Mesenchymal stem cell (in vitro differentiated cells and primary cell): ENCODE measurements around the gene SH3RF1.

ENCODE experiments used
- DNase-seq: peaks from one replicate; pipeline ENCODE4 v3.0.0-alpha.2; 2013
- H2AFZ ChIP-seq: one replicate; pipeline ENCODE4 v1.6.1; 2013; ENCODE audit warnings: low read depth, mild to moderate bottlenecking, control low read depth, inconsistent platforms, low read length, moderate library complexity
- H2AK5ac ChIP-seq: 2 replicates; pipeline ENCODE4 v1.6.1; 2013; ENCODE audit warnings: low read length, moderate library complexity, mild to moderate bottlenecking, inconsistent platforms; ENCODE audit not compliant: severe bottlenecking
- H2BK120ac ChIP-seq: one replicate; pipeline ENCODE4 v1.6.1; 2013; ENCODE audit warnings: low read depth, mild to moderate bottlenecking, inconsistent platforms, low read length, moderate library complexity
- H2BK12ac ChIP-seq, 2 experiments: one replicate each; pipeline ENCODE4 v1.6.1; 2013; ENCODE audit warnings: inconsistent platforms in 2 of 2, low read length in 2 of 2, mild to moderate bottlenecking in 2 of 2, moderate library complexity in 2 of 2, control low read depth in 1 of 2
- H2BK15ac ChIP-seq: one replicate; pipeline ENCODE4 v1.6.1; 2013; ENCODE audit warnings: mild to moderate bottlenecking, low read depth, inconsistent platforms; ENCODE audit not compliant: poor library complexity, severe bottlenecking
- H2BK5ac ChIP-seq: 2 replicates; pipeline ENCODE4 v1.6.1; 2013; ENCODE audit warnings: low read depth, mild to moderate bottlenecking, low read length, control low read depth, inconsistent platforms; ENCODE audit not compliant: poor library complexity, severe bottlenecking
- H3K14ac ChIP-seq, 2 experiments: one replicate each; pipeline ENCODE4 v1.6.1; 2013; ENCODE audit warnings: inconsistent platforms in 2 of 2, low read length in 2 of 2, control low read depth in 1 of 2, mild to moderate bottlenecking in 1 of 2, moderate library complexity in 1 of 2
- H3K18ac ChIP-seq, 2 experiments: one replicate each; pipeline ENCODE4 v1.6.1; 2013; ENCODE audit warnings: inconsistent platforms in 2 of 2, low read length in 2 of 2, control low read depth in 1 of 2, low read depth in 1 of 2, mild to moderate bottlenecking in 1 of 2
- H3K23ac ChIP-seq, 2 experiments: one replicate each; pipeline ENCODE4 v1.6.1; 2013; ENCODE audit warnings: inconsistent platforms in 2 of 2, low read length in 2 of 2, mild to moderate bottlenecking in 2 of 2, moderate library complexity in 2 of 2, control low read depth in 1 of 2
- H3K27ac ChIP-seq: 2 replicates; pipeline ENCODE4 v1.5.1; 2013; ENCODE audit warnings: mild to moderate bottlenecking, moderate library complexity, low read length, control low read depth, inconsistent platforms; ENCODE audit not compliant: poor library complexity, severe bottlenecking
- H3K27me3 ChIP-seq, 2 experiments: 2 replicates each; pipeline versions ENCODE4 v1.6.1 to v1.7.0; 2013; ENCODE audit warnings: low read length in 2 of 2, mild to moderate bottlenecking in 2 of 2, moderate library complexity in 2 of 2, control low read depth in 1 of 2, inconsistent platforms in 1 of 2; ENCODE audit not compliant: control insufficient read depth in 1 of 2, insufficient read depth in 1 of 2
- H3K36me3 ChIP-seq, 2 experiments: 2 replicates each; pipeline versions ENCODE4 v1.6.1 to v1.7.0; 2013; ENCODE audit warnings: low read length in 2 of 2, control low read depth in 1 of 2, inconsistent platforms in 1 of 2, low read depth in 1 of 2, mild to moderate bottlenecking in 1 of 2; ENCODE audit not compliant: insufficient read depth in 2 of 2, control insufficient read depth in 1 of 2
- H3K4ac ChIP-seq, 2 experiments: one replicate each; pipeline ENCODE4 v1.6.1; 2013; ENCODE audit warnings: inconsistent platforms in 2 of 2, low read length in 2 of 2, mild to moderate bottlenecking in 2 of 2, moderate library complexity in 2 of 2, control low read depth in 1 of 2, low read depth in 1 of 2
- H3K4me1 ChIP-seq: 2 replicates; pipeline ENCODE4 v1.6.1; 2013; ENCODE audit warnings: low read depth, low read length, control low read depth; ENCODE audit not compliant: control insufficient read depth, insufficient read depth
- H3K4me2 ChIP-seq: 2 replicates; pipeline ENCODE4 v1.6.1; 2013; ENCODE audit warnings: low read length, mild to moderate bottlenecking, inconsistent platforms; ENCODE audit not compliant: poor library complexity, severe bottlenecking
- H3K4me3 ChIP-seq, 2 experiments: 2 replicates each; pipeline versions ENCODE4 v1.5.1 to v1.7.0; 2013; ENCODE audit warnings: low read length in 2 of 2, mild to moderate bottlenecking in 2 of 2, control low read depth in 1 of 2, low read depth in 1 of 2; ENCODE audit not compliant: insufficient read depth in 1 of 2
- H3K79me1 ChIP-seq: replicated peaks from 2 replicates; pipeline ENCODE4 v1.6.1; 2013; ENCODE audit warnings: mild to moderate bottlenecking, control low read depth, low read length, inconsistent platforms; ENCODE audit not compliant: poor library complexity, severe bottlenecking
- H3K9ac ChIP-seq: 2 replicates; pipeline ENCODE4 v1.7.0; 2013; ENCODE audit warnings: mild to moderate bottlenecking, low read length, moderate library complexity
- H3K9me3 ChIP-seq: 2 replicates; pipeline ENCODE4 v1.7.0; 2013; ENCODE audit warnings: mild to moderate bottlenecking, low read length; ENCODE audit not compliant: control insufficient read depth
- H4K8ac ChIP-seq: one replicate; pipeline ENCODE4 v1.6.1; 2013; ENCODE audit warnings: inconsistent platforms, mild to moderate bottlenecking, low read length, moderate library complexity
- H4K91ac ChIP-seq: one replicate; pipeline ENCODE4 v1.6.1; 2013; ENCODE audit warnings: mild to moderate bottlenecking, low read length, inconsistent platforms
- WGBS: methylation state at CpG from one replicate; pipeline ENCODE4 v1.1.7; 2013; ENCODE audit warnings: mixed read lengths; 5-methylcytosine and 5-hydroxymethylcytosine counted together

Gene SH3RF1

GRCh38 chr4:169089004-169089403 is 181.8 kb downstream of the SH3RF1 start:
- Histone ChIP-seq H3K4me1 (no peaks in the 10 kb centered on the region), H2BK15ac (no peak overlapping the region), H2BK12ac (no peak overlapping the region), H2BK5ac (no peak overlapping the region), H2AFZ (no peak overlapping the region), H3K36me3 (peaks cover 15 to 58% of the 10 kb centered on the region in 2 experiments), H3K14ac (no peak overlapping the region), H3K9ac (no peak overlapping the region), H2AK5ac (no peak overlapping the region), H3K27ac (no peak overlapping the region), H3K79me1 (peaks cover 7% of the 10 kb centered on the region), H3K4me3 (no peak overlapping the region), H4K91ac (no peak overlapping the region), H4K8ac (no peak overlapping the region), H3K23ac (no peak overlapping the region), H2BK120ac (no peak overlapping the region), H3K18ac (no peak overlapping the region), H3K4me2 (no peak overlapping the region), H3K4ac (no peak overlapping the region), H3K27me3 (no peaks in the 10 kb centered on the region), H3K9me3 (peaks cover 19% of the 10 kb centered on the region)
- DNase-seq = no peak
- 95% methylated on average over 5 of the region's 5 CpGs for WGBS

GRCh38 chr4:169084954-169085353 is 185.8 kb downstream of the SH3RF1 start:
- Histone ChIP-seq H3K9me3 (peaks cover 5% of the 10 kb centered on the region), H3K4me3 (no peak overlapping the region), H2BK12ac (no peak overlapping the region), H3K23ac (no peak overlapping the region), H4K8ac (no peak overlapping the region), H3K4ac (no peak overlapping the region), H3K79me1 (peaks cover 3% of the 10 kb centered on the region), H2BK5ac (no peak overlapping the region), H2BK120ac (no peak overlapping the region), H3K14ac (no peak overlapping the region), H2AFZ (no peak overlapping the region), H2AK5ac (no peak overlapping the region), H4K91ac (no peak overlapping the region), H3K36me3 (peaks cover 9 to 32% of the 10 kb centered on the region in 2 experiments), H3K27me3 (no peaks in the 10 kb centered on the region), H2BK15ac (no peak overlapping the region), H3K27ac (no peak overlapping the region), H3K18ac (no peak overlapping the region), H3K4me1 (peaks cover 2% of the 10 kb centered on the region), H3K4me2 (no peak overlapping the region), H3K9ac (no peak overlapping the region)
- DNase-seq = no peak
- 95% methylated on average over 4 of the region's 4 CpGs for WGBS

GRCh38 chr4:169080981-169081380 is 189.8 kb downstream of the SH3RF1 start:
- Histone ChIP-seq H3K27ac (peak overlapping the region; percentile 13), H3K4ac (no peak overlapping the region), H4K91ac (no peak overlapping the region), H3K79me1 (no peaks in the 10 kb centered on the region), H3K4me3 (peak overlapping the region in 1 of 2 experiments; percentile 50), H2AK5ac (no peak overlapping the region), H3K14ac (no peak overlapping the region), H3K18ac (no peak overlapping the region), H2BK15ac (no peak overlapping the region), H2BK5ac (no peak overlapping the region), H3K9me3 (no peaks in the 10 kb centered on the region), H4K8ac (no peak overlapping the region), H3K9ac (peak overlapping the region; percentile 67), H2AFZ (no peak overlapping the region), H3K27me3 (no peaks in the 10 kb centered on the region), H2BK120ac (no peak overlapping the region), H3K36me3 (peaks cover 6 to 14% of the 10 kb centered on the region in 2 experiments), H2BK12ac (peak overlapping the region in 1 of 2 experiments; percentile 38), H3K23ac (no peak overlapping the region), H3K4me1 (peaks cover 7% of the 10 kb centered on the region), H3K4me2 (no peak overlapping the region)
- WGBS = 42% methylated on average over 2 of the region's 2 CpGs
- peak; percentile 38 for DNase-seq

DNA sequence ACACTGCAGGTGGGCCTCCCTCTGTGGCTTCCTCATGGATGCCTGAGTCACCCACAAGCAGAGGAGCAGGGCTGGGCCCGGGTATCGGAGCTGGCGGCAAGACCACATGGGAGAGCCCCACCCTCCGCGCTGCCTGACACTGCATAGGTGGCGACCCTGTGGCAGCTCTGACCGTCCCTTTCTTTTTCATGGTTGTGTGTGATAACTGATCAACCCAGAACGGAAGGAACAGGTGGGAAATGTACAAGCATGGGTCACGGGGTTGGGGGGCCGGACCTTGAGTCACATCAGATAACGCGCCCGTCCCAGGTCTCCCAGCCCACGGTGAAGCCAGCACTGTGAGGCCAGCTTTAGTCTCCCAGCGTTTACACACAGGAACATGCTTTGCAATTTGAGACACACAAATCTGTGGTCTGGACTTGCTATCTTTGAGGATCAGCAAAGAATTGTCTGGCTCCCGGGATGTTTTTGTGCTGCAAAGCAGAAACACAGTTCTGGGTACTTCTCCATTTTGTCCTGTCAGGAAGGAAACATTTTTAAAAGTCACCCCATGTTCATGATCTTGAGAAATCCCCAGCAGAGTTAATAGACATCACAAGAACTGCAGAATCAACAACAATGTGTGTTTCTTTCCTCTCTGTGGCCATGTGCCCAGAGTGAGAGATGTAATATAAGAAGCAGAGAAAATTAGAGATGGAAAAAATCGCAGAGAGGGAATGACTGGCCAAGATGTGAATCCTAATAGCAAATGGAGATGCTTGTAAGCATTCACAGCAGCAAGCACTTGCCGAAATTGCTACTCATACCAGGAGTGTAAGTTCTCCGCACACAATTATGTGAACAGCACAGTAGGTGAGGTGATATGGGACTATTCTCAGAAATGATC is 190.6 kb downstream of the SH3RF1 start:
- peaks cover 7% of the 10 kb centered on the region for H3K4me1 ChIP-seq
- H3K79me1 ChIP-seq = no peaks in the 10 kb centered on the region
- no peak overlapping the region for H3K23ac ChIP-seq
- DNase-seq = peak; percentile 70
- no peak overlapping the region for H2BK15ac ChIP-seq
- H3K27me3 ChIP-seq = no peaks in the 10 kb centered on the region
- peak overlapping the region; percentile 12 for H4K8ac ChIP-seq
- H3K36me3 ChIP-seq = peaks cover under 1 to 7% of the 10 kb centered on the region in 2 experiments
- H2AK5ac ChIP-seq = peak overlapping the region; percentile 53
- H2BK120ac ChIP-seq = no peak overlapping the region
- H3K9ac ChIP-seq = peak overlapping the region; percentile 67
- peak overlapping the region; percentile 50 to 77 for H3K18ac ChIP-seq
- H4K91ac ChIP-seq = no peak overlapping the region
- no peaks in the 10 kb centered on the region for H3K9me3 ChIP-seq
- 71% methylated on average over 18 of the region's 19 CpGs for WGBS
- H2BK5ac ChIP-seq = no peak overlapping the region
- H2BK12ac ChIP-seq = peak overlapping the region in 1 of 2 experiments; percentile 57
- H2AFZ ChIP-seq = no peak overlapping the region
- H3K27ac ChIP-seq = peak overlapping the region; percentile 80
- H3K4ac ChIP-seq = peak overlapping the region in 1 of 2 experiments; percentile 13
- peak overlapping the region in 1 of 2 experiments; percentile 50 for H3K4me3 ChIP-seq
- peak overlapping the region; percentile 60 for H3K4me2 ChIP-seq
- H3K14ac ChIP-seq = peak overlapping the region in 1 of 2 experiments; percentile 90
